Suppressor macrophage treated with lipopolysaccharide for 4 hours (primary cell): ENCODE data around the gene TRABD.

Experiments
- DNase-seq: peaks from one replicate; pipeline ENCODE4 v3.0.0-alpha.2; 2020

The TRABD gene

DNA sequence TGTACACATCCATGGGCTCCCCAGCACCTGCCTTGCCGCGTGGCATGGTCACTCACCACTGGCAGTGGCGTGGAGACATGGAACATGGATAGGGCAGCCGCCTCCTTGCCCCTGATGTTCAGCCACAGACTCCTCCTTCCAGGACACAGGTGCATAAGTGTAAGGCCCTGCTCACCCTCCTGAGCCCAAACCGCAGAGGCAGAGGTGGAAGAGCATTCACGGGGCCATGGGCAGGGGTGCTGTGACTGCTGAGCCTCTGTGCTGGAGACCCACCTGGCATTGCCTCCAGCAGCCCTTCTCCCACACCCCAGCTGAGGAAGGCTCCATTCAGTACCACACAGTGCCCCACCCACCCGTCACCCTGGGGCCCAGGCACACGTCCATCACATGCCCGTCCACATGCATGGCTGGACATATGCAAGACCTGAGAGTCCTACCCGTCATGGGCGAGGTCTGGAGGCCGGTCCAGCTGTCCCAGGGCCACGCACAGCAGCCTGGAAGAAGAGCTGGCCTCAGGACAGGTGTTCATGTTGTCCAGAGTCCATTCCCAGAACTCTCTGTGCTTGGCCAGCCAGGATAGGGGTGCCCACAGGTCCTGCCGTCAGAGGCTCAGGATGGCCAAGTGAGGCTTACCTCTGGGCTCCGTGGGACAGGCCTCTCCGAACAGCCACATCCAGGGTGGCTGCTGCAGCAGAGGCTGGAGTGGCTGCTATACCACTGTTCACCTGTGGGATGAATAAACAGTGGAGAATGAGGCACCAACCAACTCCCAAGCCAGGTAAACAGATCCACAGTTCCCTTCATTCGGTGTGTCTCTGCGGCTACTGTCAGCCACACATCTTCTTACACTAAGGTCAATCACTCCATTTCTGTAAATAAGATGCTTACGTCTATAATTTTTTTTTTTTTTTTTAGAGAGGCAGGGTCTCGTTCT is 60.8 kb downstream of the TRABD start:
- DNase-seq = no peak

DNA sequence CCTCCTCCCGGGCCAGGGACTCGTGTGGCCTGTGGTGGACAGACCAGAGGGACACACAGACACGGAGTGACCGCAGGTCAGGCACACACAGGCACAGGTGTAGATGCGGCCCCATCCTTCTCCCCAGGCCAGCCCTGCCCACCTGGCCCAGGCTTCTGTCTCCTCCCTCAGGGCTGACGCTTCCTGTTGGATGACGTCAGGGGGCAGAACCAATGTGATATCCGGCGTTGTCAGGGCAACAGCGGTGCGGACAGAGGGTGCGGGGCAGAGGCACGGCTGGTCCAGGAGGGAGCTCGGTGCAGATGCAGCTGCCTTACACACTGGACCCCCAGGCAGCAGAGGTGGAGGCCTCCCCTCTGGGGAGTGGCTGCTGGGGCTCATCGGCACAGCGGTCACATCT is 62.0 kb downstream of the TRABD start:
- DNase-seq = no peak

- no peak for DNase-seq
Observed at GRCh38 chr22:50248196-50249081, 62.7 kb downstream of the TRABD start.
